Measurements from ENCODE around the gene SLC66A3.

DNA sequence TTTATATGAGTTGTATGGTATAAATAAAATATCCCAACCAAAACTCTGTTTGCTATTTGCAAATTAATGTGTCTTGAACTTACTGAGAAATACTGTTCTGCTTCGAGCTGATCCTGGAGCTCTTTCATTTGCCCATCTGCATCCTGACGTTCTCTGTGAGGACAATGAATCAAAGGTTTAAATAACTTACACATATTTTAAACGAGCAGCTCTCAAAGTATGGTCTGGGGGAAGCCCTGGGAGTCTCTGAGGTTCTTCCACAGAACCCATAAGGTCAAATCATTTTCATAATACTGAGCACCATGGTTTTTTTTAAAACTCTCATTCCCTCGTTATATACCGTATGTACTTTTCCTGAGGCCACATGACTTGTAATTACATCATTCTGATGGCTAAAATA, 46.7 kb downstream of the SLC66A3 start:
- TF ChIP-seq POLR2A (IDR thresholded peaks at IDR 0.05) (no peak), CTCF (IDR thresholded peaks at IDR 0.05) (no peak)

Data from testis (tissue), 2 donors.